B cell (primary cell): ENCODE data around the gene RBM19. TPM values are rescaled to one million over a fixed set of nuclear protein-coding genes. Genes with fewer than 3 reads are reported as not detected.

Source experiments
- ATAC-seq: fragments of 200-7000 bp; cut with Tn5 transposase; one replicate; pipeline ENCODE4 v1.10.0; 2021; ENCODE audit warnings: low read depth, mild to moderate bottlenecking, moderate number of reproducible peaks, moderate library complexity
- CTCF ChIA-PET: fragments of 350-600 bp; sonication (Branson Sonifier 250); formaldehyde crosslinking; loops from one replicate; lab custom pipeline; 2021; ENCODE audit warnings: antibody characterized with exemption, inconsistent platforms; lab: Charles Lee
- POLR2A ChIA-PET: fragments of 350-600 bp; sonication (Branson Sonifier 250); formaldehyde crosslinking; loops from one replicate; lab custom pipeline; 2021; ENCODE audit warnings: antibody characterized with exemption; lab: Charles Lee
- DNase-seq: peaks from one replicate; pipeline ENCODE4 v3.0.0; 2013
- H2AFZ ChIP-seq: 2 replicates; pipeline ENCODE4 v1.6.1; 2012; ENCODE audit warnings: mild to moderate bottlenecking, low read depth, low read length; ENCODE audit not compliant: insufficient read depth, poor library complexity, severe bottlenecking
- H3K27ac ChIP-seq, 2 donors: 1 replicate in 1 of 2; 2 replicates in 1 of 2; pipeline ENCODE4 v1.5.1; 2012 to 2013; ENCODE audit warnings: low read length in 2 of 2, mild to moderate bottlenecking in 2 of 2, moderate library complexity in 1 of 2
- H3K27me3 ChIP-seq, 4 experiments: fragments of 200-600 bp in 1 of 4; sonication (generic) in 1 of 4; replicated peaks in 1 of 4; 1 replicate in 2 of 4; 2 replicates in 2 of 4; pipeline versions ENCODE4 v1.6.1 to v1.7.0; 2013 to 2016; ENCODE audit warnings: low read length in 3 of 4, mild to moderate bottlenecking in 2 of 4, mixed read lengths in 1 of 4, moderate library complexity in 1 of 4; ENCODE audit not compliant: insufficient read depth in 4 of 4, control insufficient read depth in 3 of 4; ENCODE audit errors: control extremely low read depth in 1 of 4
- H3K36me3 ChIP-seq, 2 experiments: replicated peaks in 1 of 2; 1 replicate in 1 of 2; 2 replicates in 1 of 2; pipeline versions ENCODE4 v1.6.1 to v1.7.1; 2013; ENCODE audit warnings: low read length in 1 of 2; ENCODE audit not compliant: insufficient read depth in 2 of 2, control insufficient read depth in 1 of 2; ENCODE audit errors: control extremely low read depth in 1 of 2, extremely low read depth in 1 of 2
- H3K4me1 ChIP-seq, 2 donors: fragments of 200-600 bp in 1 of 2; sonication (generic) in 1 of 2; 1 replicate in 1 of 2; 2 replicates in 1 of 2; pipeline versions ENCODE4 v1.5.1 to v1.6.1; 2013 to 2017; ENCODE audit warnings: low read length in 2 of 2; ENCODE audit not compliant: control insufficient read depth in 2 of 2, insufficient read depth in 2 of 2
- H3K4me2 ChIP-seq: replicated peaks from 2 replicates; pipeline ENCODE3; 2012; ENCODE audit warnings: mild to moderate bottlenecking, low read depth, low read length; ENCODE audit not compliant: poor library complexity, severe bottlenecking
- H3K4me3 ChIP-seq, 5 experiments: fragments of 200-600 bp in 1 of 5; sonication (generic) in 1 of 5; 1 replicate in 3 of 5; 2 replicates in 2 of 5; pipeline versions ENCODE4 v1.5.1 to v1.7.0; 2011 to 2016; ENCODE audit warnings: low read length in 4 of 5, mild to moderate bottlenecking in 4 of 5, low read depth in 2 of 5, control low read depth in 1 of 5, moderate library complexity in 1 of 5; ENCODE audit not compliant: insufficient read depth in 1 of 5; ENCODE audit errors: control extremely low read depth in 1 of 5, extremely low read depth in 1 of 5
- H3K79me2 ChIP-seq: fragments of 200-600 bp; sonication (generic); one replicate; pipeline ENCODE4 v1.6.0; 2016; ENCODE audit warnings: low read length; ENCODE audit not compliant: control insufficient read depth, insufficient read depth
- H3K9ac ChIP-seq: fragments of 200-600 bp; sonication (generic); 2 replicates; pipeline ENCODE4 v1.6.1; 2017; ENCODE audit warnings: mild to moderate bottlenecking, low read length, moderate library complexity
- H3K9me3 ChIP-seq, 3 donors: one replicate each; pipeline versions ENCODE4 v1.6.1 to v1.7.1; 2013; ENCODE audit warnings: low read length in 2 of 3; ENCODE audit not compliant: control insufficient read depth in 2 of 3, insufficient read depth in 1 of 3; ENCODE audit errors: control extremely low read depth in 1 of 3
- H4K20me1 ChIP-seq: 2 replicates; pipeline ENCODE4 v1.6.0; 2012; ENCODE audit warnings: mild to moderate bottlenecking, low read length; ENCODE audit not compliant: insufficient read depth, control insufficient read depth, poor library complexity, severe bottlenecking
- H3K27ac Mint-ChIP-seq: one replicate; pipeline ENCODE4 v1.8.0; 2021; ENCODE audit warnings: mixed read lengths
- H3K27me3 Mint-ChIP-seq: one replicate; pipeline ENCODE4 v1.8.0; 2021; ENCODE audit warnings: mixed read lengths
- H3K4me1 Mint-ChIP-seq: one replicate; pipeline ENCODE4 v1.8.0; 2021; ENCODE audit warnings: mixed read lengths
- H3K4me3 Mint-ChIP-seq: one replicate; pipeline ENCODE4 v1.8.0; 2021; ENCODE audit warnings: mixed read lengths
- H3K9me3 Mint-ChIP-seq: one replicate; pipeline ENCODE4 v1.8.0; 2022; ENCODE audit warnings: mixed read lengths; ENCODE audit not compliant: insufficient read depth
- CTCF ChIP-seq: fragments of 200-600 bp; IDR thresholded peaks from one replicate; pipeline ENCODE4 v1.8.0; 2022; ENCODE audit warnings: antibody characterized with exemption, mild to moderate bottlenecking
- EZH2 ChIP-seq: IDR thresholded peaks from 2 replicates; pipeline ENCODE4 v1.6.1; 2012; ENCODE audit warnings: borderline replicate concordance, low read depth, mild to moderate bottlenecking, moderate library complexity, low read length; ENCODE audit not compliant: insufficient read depth, poor library complexity, severe bottlenecking
- WGBS: methylation state at CpG from one replicate; pipeline ENCODE4 v1.1.5; 2013; ENCODE audit warnings: missing lambda C conversion rate; ENCODE audit not compliant: insufficient coverage; 5-methylcytosine and 5-hydroxymethylcytosine counted together
- intact Hi-C: fragments of 100-400 bp; cut with micrococcal nuclease; formaldehyde crosslinking; loops from one replicate; pipeline ENCODE4 v1.10.0; 2022
- polyA plus RNA-seq: library from polyadenylated mRNA; depleted of rRNA; stranded (reverse); fragments of >200 nt; gene quantifications from 2 replicates; pipeline ENCODE4 v1.2.3, GENCODE V29; 2012
- total RNA-seq, 2 donors: library from RNA; stranded (reverse); fragments of 120-200 nt in 1 of 2; gene quantifications; 1 replicate in 1 of 2; 2 replicates in 1 of 2; pipeline versions ENCODE4 v1.2.3 to v1.2.4, GENCODE V29; 2013 to 2022

The RBM19 gene
- total and polyA plus RNA-seq, 2 donors (not counting 1 experiment from before 2014, with no cell fraction given), result 43.1 to 90.0 TPM

DNA sequence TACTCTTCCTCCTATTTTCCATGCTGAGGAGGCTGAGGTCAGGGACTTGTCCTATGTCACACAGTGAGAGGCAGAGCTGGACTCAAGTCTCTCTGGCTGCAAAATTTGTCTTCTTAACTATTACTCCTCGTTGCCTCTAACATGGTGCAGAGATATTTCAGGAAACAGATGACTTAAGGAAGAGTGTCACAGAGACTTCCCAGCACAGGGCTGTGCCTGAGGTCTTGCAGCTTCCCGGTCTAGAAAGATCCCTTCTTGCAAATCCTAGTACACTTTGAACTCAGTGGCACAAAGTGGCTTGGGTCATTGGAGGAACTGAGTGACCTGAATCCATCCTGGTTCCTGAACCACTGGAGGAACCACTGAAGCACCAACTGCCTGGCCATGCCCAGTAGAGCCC lies 17.1 kb upstream of the RBM19 start:
- no peak for ATAC-seq
- CTCF ChIA-PET, result no interaction called here
- TF ChIP-seq CTCF, result no peak
- TF ChIP-seq EZH2, result no peak
- no peaks in the 10 kb centered on the region for H3K4me1 Mint-ChIP-seq
- no peaks in the 10 kb centered on the region for H3K9me3 Mint-ChIP-seq
- Histone ChIP-seq H2AFZ (no peak overlapping the region), H3K4me2 (no peak overlapping the region), H3K27me3 (peaks cover 0 to 10% (median under 1%) of the 10 kb centered on the region in 4 experiments), H3K4me1 (no peaks in the 10 kb centered on the region), H3K79me2 (no peaks in the 10 kb centered on the region), H3K9me3 (peaks cover 0 to 10% (median 0%) of the 10 kb centered on the region in 3 donors), H3K9ac (no peak overlapping the region), H3K36me3 (no peaks in the 10 kb centered on the region), H3K4me3 (no peak overlapping the region), H3K27ac (no peak overlapping the region), H4K20me1 (no peaks in the 10 kb centered on the region)
- intact Hi-C loops, result no loop called here
- H3K27ac Mint-ChIP-seq, result no peak overlapping the region
- H3K4me3 Mint-ChIP-seq, result no peak overlapping the region
- 57% methylated on average over 1 of the region's 2 CpGs for WGBS
- DNase-seq, result no peak
- POLR2A ChIA-PET, result no interaction called here
- peaks cover 12% of the 10 kb centered on the region for H3K27me3 Mint-ChIP-seq

DNA sequence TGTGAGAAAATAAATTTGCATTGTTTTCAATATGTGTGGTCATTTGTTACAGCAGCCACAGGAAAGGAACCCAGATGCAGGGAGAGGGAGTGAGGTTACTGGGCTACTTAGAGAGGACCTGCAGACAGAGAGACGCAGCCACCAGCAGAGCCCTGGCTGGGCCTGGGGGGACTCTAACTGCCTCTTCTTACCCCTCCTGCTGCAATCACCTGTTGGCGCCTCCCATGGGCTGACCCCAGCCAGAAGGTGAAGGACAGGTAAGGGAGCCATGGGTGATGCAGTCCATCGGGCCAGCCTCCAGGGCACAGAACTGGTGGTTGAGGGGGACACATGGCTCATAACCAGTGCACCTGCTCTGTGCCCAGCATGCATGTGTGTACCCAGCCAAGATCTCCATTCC lies 15.8 kb upstream of the RBM19 start:
- H3K4me1 ChIP-seq, result no peaks in the 10 kb centered on the region
- CTCF ChIA-PET, result no interaction called here
- H4K20me1 ChIP-seq, result no peaks in the 10 kb centered on the region
- H3K79me2 ChIP-seq, result no peaks in the 10 kb centered on the region
- intact Hi-C loops, result no loop called here
- TF ChIP-seq CTCF (no peak), EZH2 (no peak)
- H3K27me3 ChIP-seq, result peaks cover 0 to 19% (median 2%) of the 10 kb centered on the region in 4 experiments
- H3K4me2 ChIP-seq, result no peak overlapping the region
- Mint-ChIP-seq H3K4me3 (no peak overlapping the region), H3K9me3 (no peaks in the 10 kb centered on the region), H3K27ac (no peak overlapping the region), H3K4me1 (no peaks in the 10 kb centered on the region), H3K27me3 (peaks cover 19% of the 10 kb centered on the region)
- H3K9ac ChIP-seq, result no peak overlapping the region
- H2AFZ ChIP-seq, result no peak overlapping the region
- H3K27ac ChIP-seq, result no peak overlapping the region
- no CpG with 5 or more reads among the region's 3 CpGs for WGBS
- ATAC-seq (no peak), DNase-seq (no peak)
- peaks cover 0 to 7% (median 0%) of the 10 kb centered on the region in 3 donors for H3K9me3 ChIP-seq
- POLR2A ChIA-PET, result no interaction called here
- H3K4me3 ChIP-seq, result no peak overlapping the region
- H3K36me3 ChIP-seq, result no peaks in the 10 kb centered on the region
